ENCODE measurements around the gene NEUROD4.
A peak's percentile ranks its signal among the peaks of the same experiment; 100 is the strongest.

The NEUROD4 gene

GRCh38 chr12:55061024-55061423, 41.2 kb downstream of the NEUROD4 start:
- DNase-seq = no peak

DNA sequence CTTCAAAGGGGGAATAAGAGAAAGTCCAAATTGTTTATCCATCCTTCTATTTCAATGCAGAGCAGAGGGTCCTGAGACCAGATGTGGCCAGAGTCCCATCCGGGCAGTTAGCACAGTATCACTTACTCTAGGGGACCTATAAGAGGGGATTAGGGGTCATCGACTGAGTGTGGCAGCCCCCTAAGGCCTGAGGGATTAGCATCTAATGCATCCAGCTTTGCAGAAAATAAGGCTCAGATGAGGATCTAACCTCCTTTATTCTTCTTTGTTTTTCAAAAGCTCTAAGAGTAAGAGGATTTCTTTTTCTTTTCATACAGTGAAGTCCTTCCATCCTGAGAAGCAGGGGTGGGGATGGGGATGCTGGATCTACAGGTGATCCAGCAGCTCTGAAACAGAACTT, 43.5 kb downstream of the NEUROD4 start:
- no peak for DNase-seq

DNA sequence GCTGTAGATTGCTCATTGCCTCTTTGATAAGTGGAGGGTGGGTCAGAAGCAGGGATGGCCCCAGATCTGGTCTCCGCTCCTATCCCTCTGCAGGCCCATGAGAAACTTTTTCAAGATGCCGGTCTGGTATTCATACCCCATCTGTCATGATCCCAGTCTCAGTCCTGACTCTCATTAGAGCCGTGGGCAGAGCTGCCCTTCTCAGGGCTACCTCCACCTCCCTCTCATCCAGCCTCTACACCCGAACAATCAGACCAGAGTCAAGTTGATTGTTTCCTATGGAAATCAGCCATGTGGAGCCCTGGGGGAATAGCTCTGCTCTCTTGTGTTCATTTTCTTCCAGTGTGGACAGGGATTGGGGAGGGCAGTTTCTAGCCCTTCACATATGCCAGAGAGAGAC, 45.8 kb downstream of the NEUROD4 start:
- DNase-seq = no peak

DNA sequence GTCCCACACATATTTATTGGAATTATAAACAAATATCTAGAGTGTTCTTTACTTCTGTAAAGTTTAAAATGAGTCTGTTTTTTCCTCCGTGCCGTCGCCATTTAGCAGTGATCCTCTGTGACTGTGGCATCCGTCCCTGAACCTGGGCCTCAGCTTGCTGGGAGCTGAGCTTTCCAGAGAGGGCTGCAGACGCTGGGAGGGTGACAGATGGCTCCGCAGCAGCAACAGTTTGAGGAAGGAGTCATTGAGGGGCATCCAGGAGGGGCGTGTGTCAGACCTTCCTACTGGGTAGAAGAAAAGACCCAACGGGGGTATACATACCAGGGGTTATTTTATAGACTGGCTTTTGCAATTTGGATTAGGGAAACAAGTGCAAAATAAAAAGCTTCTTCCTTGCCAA, 47.9 kb downstream of the NEUROD4 start:
- no peak for DNase-seq

DNA sequence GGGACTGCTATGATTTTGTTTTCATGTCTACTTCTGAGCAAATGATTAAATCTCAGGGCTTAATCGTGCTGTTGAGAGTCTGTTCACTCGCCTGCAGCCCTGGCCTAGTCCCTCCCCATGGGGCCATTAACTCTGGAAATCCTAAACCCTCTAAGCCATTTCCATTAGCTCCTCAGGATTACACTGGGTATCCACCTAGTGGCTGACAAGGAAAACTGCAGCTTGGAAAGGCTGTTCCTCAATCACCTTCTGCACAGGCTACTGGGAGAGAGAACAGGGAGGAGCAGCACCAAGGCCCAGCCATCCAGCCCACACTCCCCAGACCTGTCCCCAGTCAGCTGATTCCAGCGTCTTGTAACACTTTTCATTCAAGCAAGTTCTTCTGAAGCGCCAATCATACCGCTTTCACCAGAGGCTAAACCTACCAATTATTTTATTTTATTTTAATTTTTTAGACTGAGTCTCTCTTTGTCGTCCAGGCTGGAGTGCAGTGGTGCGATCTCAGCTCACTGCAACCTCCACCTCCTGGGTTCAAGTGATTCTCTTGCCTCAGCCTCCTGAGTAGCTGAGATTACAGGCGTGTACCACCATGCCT, 48.7 kb downstream of the NEUROD4 start:
- DNase-seq = peak; percentile 22

GRCh38 chr12:55072083-55072482, 52.3 kb downstream of the NEUROD4 start:
- peak; percentile 85 for DNase-seq

DNA sequence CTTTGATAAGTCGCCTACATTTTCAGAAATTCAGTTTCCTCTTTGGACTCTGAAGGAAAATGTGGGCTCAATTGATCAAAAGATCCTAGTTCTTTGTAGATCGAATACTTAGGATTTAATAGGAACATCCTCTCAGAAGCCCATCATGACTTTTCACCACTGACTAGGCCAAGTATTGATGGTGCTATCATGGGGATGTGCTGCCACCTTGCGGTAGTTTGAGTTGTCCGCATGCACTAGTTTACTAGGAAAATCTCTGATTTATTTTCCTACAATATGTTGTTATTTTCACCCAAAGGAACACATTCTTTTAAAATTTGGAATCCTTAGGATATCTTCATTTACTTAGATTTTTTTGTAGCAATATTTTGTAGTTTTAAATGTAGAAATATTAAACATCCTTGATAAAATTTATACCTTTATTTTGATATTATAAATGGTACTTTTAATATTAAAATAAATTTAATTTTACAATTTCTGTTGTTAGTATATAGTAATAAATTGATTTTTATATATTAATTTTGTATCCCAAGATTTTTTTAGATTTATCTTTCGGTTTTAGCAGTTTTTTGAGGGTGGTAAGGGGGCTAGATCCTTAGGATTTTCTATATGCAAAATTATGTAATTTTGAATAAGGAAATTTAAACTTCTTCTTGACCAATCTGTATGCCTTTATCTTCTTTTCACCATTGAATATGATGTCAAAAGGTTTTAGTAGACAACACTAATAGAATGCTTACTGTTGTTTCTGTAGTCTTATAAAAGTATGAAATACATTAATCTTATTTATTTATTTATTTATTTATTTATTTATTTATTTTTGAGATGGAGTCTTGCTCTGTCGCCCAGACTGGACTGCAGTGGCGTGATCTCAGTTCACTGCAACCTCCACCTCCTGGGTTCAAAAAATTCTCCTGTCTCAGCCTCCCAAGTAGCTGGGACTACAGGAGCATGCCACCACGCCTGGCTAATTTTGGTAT, 53.6 kb downstream of the NEUROD4 start:
- DNase-seq = peak; percentile 87

DNA sequence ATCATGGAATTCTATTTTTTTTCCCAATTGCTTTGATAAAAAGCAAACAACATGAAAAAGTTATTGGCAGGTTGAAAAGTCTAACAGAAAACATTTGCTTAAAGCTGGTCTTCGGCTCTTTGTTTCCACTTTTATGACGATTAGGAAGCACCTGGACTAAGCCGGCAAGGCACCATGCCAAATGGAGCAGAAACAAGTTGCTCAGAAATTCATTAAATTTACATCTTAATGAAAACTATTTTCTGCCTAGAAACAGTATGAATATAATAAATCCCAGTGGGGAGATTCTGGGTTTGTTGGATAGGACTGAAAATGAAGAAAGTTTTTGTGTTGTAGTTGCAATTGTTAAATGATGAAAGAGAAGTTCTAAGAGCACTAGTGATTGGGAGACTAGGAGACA, 55.0 kb downstream of the NEUROD4 start:
- DNase-seq = no peak
